HepG2 (cell line): Measurements from ENCODE around the gene AIF1. TPM values are rescaled to one million over a fixed set of nuclear protein-coding genes. Genes with fewer than 3 reads are reported as not detected.

ENCODE experiments used
- ATAC-seq: fragments of 200-7000 bp; cut with Tn5 transposase; 3 replicates; pipeline ENCODE4 v1.9.1; 2020; ENCODE audit warnings: mild to moderate bottlenecking, moderate library complexity
- BruUV-seq: library from RNA; stranded (reverse); fragments of 400-500 nt; replicated peaks from 2 replicates; lab custom pipeline; 2021; lab: Mats Ljungman, UMichigan
- CTCF ChIA-PET: fragments of 300-600 bp; formaldehyde crosslinking; extraction: SDS; loops from one replicate; lab custom pipeline; 2021; ENCODE audit warnings: low total read pairs, inconsistent platforms, low intra/inter-chr PET ratio; lab: Yijun Ruan, JAX
- POLR2A ChIA-PET: fragments of 350-600 bp; sonication (Branson Sonifier 250); formaldehyde crosslinking; loops from one replicate; lab custom pipeline; 2020; ENCODE audit warnings: antibody characterized with exemption, inconsistent platforms; lab: Yijun Ruan, JAX
- DNase-seq: peaks from one replicate; pipeline ENCODE4 v3.0.0-alpha.2; 2015; ENCODE audit warnings: low spot score
- FAIRE-seq: peaks from 3 replicates; lab custom pipeline; 2011; peaks lifted over from hg19 to GRCh38; lab: Jason Lieb, UNC
- H2AFZ ChIP-seq: one replicate; pipeline ENCODE4 v1.6.1; 2011; ENCODE audit warnings: low read length, inconsistent platforms
- H3K27ac ChIP-seq: fragments of 300-600 bp; 3 replicates; pipeline ENCODE4 v1.8.0; 2011; ENCODE audit warnings: mixed run types, mild to moderate bottlenecking, mixed read lengths, low read length, inconsistent platforms; ENCODE audit not compliant: insufficient read depth; ENCODE audit errors: extremely low read length
- H3K27me3 ChIP-seq, 2 experiments: fragments of 200-600 bp in 1 of 2; 2 replicates in 1 of 2; 3 replicates in 1 of 2; pipeline versions ENCODE4 v1.6.0 to v1.8.0; 2011; ENCODE audit warnings: low read length in 2 of 2, mild to moderate bottlenecking in 2 of 2, moderate library complexity in 2 of 2, inconsistent platforms in 1 of 2; ENCODE audit not compliant: insufficient read depth in 2 of 2, control insufficient read depth in 1 of 2
- H3K36me3 ChIP-seq, 2 experiments: fragments of 200-600 bp in 1 of 2; replicated peaks in 1 of 2; 2 replicates in 1 of 2; 3 replicates in 1 of 2; pipeline versions ENCODE4 v1.5.1 to v1.8.0; 2011; ENCODE audit warnings: low read length in 2 of 2, inconsistent platforms in 1 of 2; ENCODE audit not compliant: insufficient read depth in 2 of 2, control insufficient read depth in 1 of 2
- H3K4me1 ChIP-seq: 2 replicates; pipeline ENCODE4 v1.5.1; 2012; ENCODE audit warnings: low read length, inconsistent platforms; ENCODE audit not compliant: insufficient read depth
- H3K4me2 ChIP-seq: 2 replicates; pipeline ENCODE4 v1.6.0; 2011; ENCODE audit warnings: low read depth, low read length, inconsistent platforms
- H3K4me3 ChIP-seq, 3 experiments: fragments of 200-600 bp in 1 of 3; sonication (generic), shearing (Covaris generic) in 1 of 3; replicated peaks in 1 of 3; 2 replicates each; pipeline ENCODE4 v1.5.1; 2011 to 2016; ENCODE audit warnings: low read length in 3 of 3, inconsistent platforms in 2 of 3, low read depth in 2 of 3, mild to moderate bottlenecking in 2 of 3, control low read depth in 1 of 3, mixed read lengths in 1 of 3; ENCODE audit not compliant: insufficient read depth in 1 of 3
- H3K79me2 ChIP-seq: one replicate; pipeline ENCODE4 v1.6.1; 2011; ENCODE audit warnings: low read length, inconsistent platforms; ENCODE audit not compliant: insufficient read depth
- H3K9ac ChIP-seq: 2 replicates; pipeline ENCODE4 v1.6.0; 2011; ENCODE audit warnings: mild to moderate bottlenecking, low read depth, low read length, inconsistent platforms; ENCODE audit not compliant: insufficient read depth
- H3K9me3 ChIP-seq: 2 replicates; pipeline ENCODE4 v1.5.1; 2012; ENCODE audit warnings: mild to moderate bottlenecking, low read length
- H4K20me1 ChIP-seq: 2 replicates; pipeline ENCODE4 v1.6.0; 2011; ENCODE audit warnings: inconsistent platforms, mild to moderate bottlenecking, low read length, moderate library complexity; ENCODE audit not compliant: insufficient read depth
- ADNP ChIP-seq: sonication (generic); formaldehyde crosslinking; IDR thresholded peaks from 2 replicates; pipeline ENCODE4 v1.4.0; 2020; ENCODE audit warnings: missing genetic modification reagents
- CREBL2 ChIP-seq: sonication (generic); formaldehyde crosslinking; IDR thresholded peaks from 2 replicates; pipeline ENCODE4 v1.8.1; 2023; ENCODE audit warnings: missing genetic modification reagents, mild to moderate bottlenecking, borderline replicate concordance
- CREM ChIP-seq, 2 experiments: sonication (generic) in 1 of 2; formaldehyde crosslinking in 1 of 2; IDR thresholded peaks; 2 replicates each; pipeline versions ENCODE4 v1.4.0 to v1.6.1; 2016 to 2020; ENCODE audit warnings: antibody characterized with exemption in 1 of 2, mild to moderate bottlenecking in 1 of 2, missing genetic modification reagents in 1 of 2
- DPF2 ChIP-seq: sonication (generic); formaldehyde crosslinking; IDR thresholded peaks from 2 replicates; pipeline ENCODE4 v1.4.0; 2020; ENCODE audit warnings: mild to moderate bottlenecking, low read depth, missing genetic modification reagents, borderline replicate concordance
- FOXA1 ChIP-seq, 2 experiments: fragments of 450-650 bp in 1 of 2; sonication (generic) in 1 of 2; formaldehyde crosslinking in 1 of 2; IDR thresholded peaks; 2 replicates each; pipeline versions ENCODE4 v1.4.0 to v1.6.1; 2016 to 2020; ENCODE audit warnings: missing genetic modification reagents in 1 of 2
- GPBP1L1 ChIP-seq: sonication (generic); formaldehyde crosslinking; IDR thresholded peaks from 2 replicates; pipeline ENCODE4 v1.5.0; 2020; ENCODE audit warnings: mild to moderate bottlenecking, missing genetic modification reagents
- HMG20A ChIP-seq: IDR thresholded peaks from 2 replicates; pipeline ENCODE4 v1.6.1; 2016; ENCODE audit warnings: borderline replicate concordance
- ISL2 ChIP-seq: sonication (generic); formaldehyde crosslinking; IDR thresholded peaks from 2 replicates; pipeline ENCODE4 v1.5.0; 2020; ENCODE audit warnings: missing genetic modification reagents
- NFE2L2 ChIP-seq: fragments of 150-350 bp; IDR thresholded peaks from 2 replicates; pipeline ENCODE4 v1.6.1; 2014; ENCODE audit warnings: low read length
- NFKBIZ ChIP-seq: IDR thresholded peaks from 2 replicates; pipeline ENCODE4 v1.6.1; 2018; ENCODE audit warnings: missing genetic modification reagents, missing compliant biosample characterization
- PAWR ChIP-seq: sonication (generic); formaldehyde crosslinking; IDR thresholded peaks from 2 replicates; pipeline ENCODE4 v1.4.0; 2020; ENCODE audit warnings: missing genetic modification reagents, mild to moderate bottlenecking, borderline replicate concordance
- PAXIP1 ChIP-seq: sonication (generic); formaldehyde crosslinking; conservative IDR thresholded peaks from 2 replicates; pipeline ENCODE4 v1.4.0; 2020; ENCODE audit warnings: mild to moderate bottlenecking, missing genetic modification reagents, moderate library complexity
- SNAPC5 ChIP-seq: sonication (generic); formaldehyde crosslinking; IDR thresholded peaks from 2 replicates; pipeline ENCODE4 v1.8.1; 2023; ENCODE audit warnings: mild to moderate bottlenecking, missing genetic modification reagents, borderline replicate concordance
- SNRNP70 ChIP-seq: fragments of 200-400 bp; formaldehyde crosslinking; IDR thresholded peaks from 2 replicates; pipeline ENCODE4 v1.6.1; 2017; ENCODE audit warnings: mild to moderate bottlenecking, low read depth, low read length, moderate library complexity
- SP2 ChIP-seq: sonication (generic); formaldehyde crosslinking; IDR thresholded peaks from 2 replicates; pipeline ENCODE4 v1.5.1; 2020; ENCODE audit warnings: mild to moderate bottlenecking, missing genetic modification reagents
- ZFAT ChIP-seq: sonication (generic); formaldehyde crosslinking; conservative IDR thresholded peaks from 2 replicates; pipeline ENCODE4 v1.8.1; 2023; ENCODE audit warnings: missing genetic modification reagents, inconsistent platforms
- ZNF329 ChIP-seq: sonication (generic); formaldehyde crosslinking; IDR thresholded peaks from 2 replicates; pipeline ENCODE4 v1.9.0; 2021; ENCODE audit warnings: low read depth, mild to moderate bottlenecking, missing genetic modification reagents
- ZNF816 ChIP-seq: sonication (generic); formaldehyde crosslinking; IDR thresholded peaks from 2 replicates; pipeline ENCODE4 v1.8.0; 2022; ENCODE audit warnings: missing genetic modification reagents, mild to moderate bottlenecking, borderline replicate concordance
- WGBS: methylation state at CpG from one replicate; pipeline ENCODE4 v1.1.6; 2017; ENCODE audit warnings: low lambda C conversion rate; 5-methylcytosine and 5-hydroxymethylcytosine counted together
- in situ Hi-C: cut with HindIII; loops from 2 replicates; pipeline ENCODE4 v1.10.0; 2017; ENCODE audit warnings: low pct_unique_long_range_greater_than_20kb; ENCODE audit not compliant: extremely low pct_ligation_motif_present
- intact Hi-C: fragments of 100-400 bp; cut with micrococcal nuclease; formaldehyde crosslinking; loops from one replicate; pipeline ENCODE4 v1.10.0; 2022; ENCODE audit not compliant: unreplicated experiment
- polyA plus RNA-seq, 8 experiments: library from polyadenylated mRNA; depleted of rRNA in 3 of 8; stranded (reverse) in 7 of 8; unstranded in 1 of 8; fragments of >200 nt; fragmentation: Illumina TruSeq in 4 of 8; extraction: Trizol in 4 of 8; gene quantifications; 2 replicates each; pipeline versions ENCODE4 v1.2.1 to v1.2.3, GENCODE V29; 2011 to 2016; ENCODE audit warnings: low read depth in 4 of 8, missing spikeins in 1 of 8, mixed read lengths in 1 of 8; ENCODE audit not compliant: insufficient read depth in 1 of 8
- total RNA-seq, 5 experiments: library from RNA; depleted of rRNA; stranded (reverse); fragments of >200 nt; fragmentation: Illumina TruSeq; extraction: Trizol; gene quantifications; 2 replicates each; pipeline ENCODE4 v1.2.3, GENCODE V29; 2016; ENCODE audit warnings: low read depth in 1 of 5

The AIF1 gene
- total and polyA plus RNA-seq, 2 of the 13 experiments (the other 11 are each of a cell fraction or from before 2014, with no cell fraction given) = 1.5 TPM; not detected in 1

GRCh38 chr6:31665501-31666336 is 50.7 kb downstream of the AIF1 start, which contains the start of gene CSNK2B:
CSNK2B (plus strand) TSS chr6:31666080; CDS start chr6:31666832, 752 bp downstream.
- FAIRE-seq (peak; percentile 84), DNase-seq (peak; percentile 99), ATAC-seq (peak; percentile 83)
- H3K4me1 ChIP-seq = peaks cover 71% of the 10 kb centered on the region
- intact Hi-C loops (loop anchor here (1.0 to 5.0 kb wide), 3 partner anchors 43 to 167 kb away; partner anchors contain the start of gene PRRC2A), in situ Hi-C loops (no loop called here)
- H3K4me3 ChIP-seq = peak within 1 kb of the TSS; percentile 93 to 98 (median 94)
- CTCF ChIA-PET = no interaction called here
- H3K9me3 ChIP-seq = no peaks in the 10 kb centered on the region
- no peaks in the 10 kb centered on the region for H4K20me1 ChIP-seq
- H3K4me2 ChIP-seq = peak within 1 kb of the TSS; percentile 94
- H3K9ac ChIP-seq = peak within 1 kb of the TSS; percentile 98
- peaks cover 25 to 48% of the 10 kb centered on the region in 2 experiments for H3K36me3 ChIP-seq
- 1% methylated on average over 55 of the region's 63 CpGs for WGBS
- H3K79me2 ChIP-seq = peaks cover 58% of the 10 kb centered on the region
- H2AFZ ChIP-seq = no peak within 1 kb of the TSS
- no peaks in the 10 kb centered on the region; a peak in 1 of 5 replicates for H3K27me3 ChIP-seq
- peak within 1 kb of the TSS; percentile 99 for H3K27ac ChIP-seq
- POLR2A ChIA-PET = interaction anchor here (0.6 to 7.4 kb wide), 28 partner anchors 12 to 512 kb away, joined by 3 to 438 read pairs (median 4); partner anchors contain the start of genes ABHD16A, APOM, ATP6V1G2 and BAG6
- BruUV-seq = no TSS peak
- TF ChIP-seq ISL2 (CRISPR knock-in tag) = peak; percentile 56; the same call in 1 of the 2 replicates
- no peak; the same call in 1 of the 2 replicates for TF ChIP-seq HMG20A (CRISPR knock-in tag)
- TF ChIP-seq DPF2 (CRISPR knock-in tag) = no peak
- TF ChIP-seq ZFAT (CRISPR knock-in tag) = no peak
- TF ChIP-seq NFE2L2 = 0 out of 2 replicates have a peak, but pooled peaks have one; percentile 15
- no peak for TF ChIP-seq GPBP1L1 (CRISPR knock-in tag)
- TF ChIP-seq PAXIP1 (CRISPR knock-in tag) = peak; percentile 44
- TF ChIP-seq SNRNP70 = no peak
- TF ChIP-seq SP2 (CRISPR knock-in tag) = peak; percentile 62
- TF ChIP-seq NFKBIZ = no peak
- TF ChIP-seq PAWR (CRISPR knock-in tag) = 0 out of 2 replicates have a peak, but pooled peaks have one; percentile 68
- no peak for TF ChIP-seq ZNF816 (CRISPR knock-in tag)
- TF ChIP-seq CREM (IDR thresholded peaks at IDR 0.05) = peak; percentile 98
- no peak for TF ChIP-seq CREM (CRISPR knock-in tag; IDR thresholded peaks at IDR 0.05)
- TF ChIP-seq CREBL2 (CRISPR knock-in tag) = no peak; the same call in 1 of the 2 replicates
- TF ChIP-seq ZNF329 = no peak
- TF ChIP-seq FOXA1 (IDR thresholded peaks at IDR 0.05) = no peak
- TF ChIP-seq FOXA1 (CRISPR knock-in tag; IDR thresholded peaks at IDR 0.05) = no peak; the same call in 1 of the 2 replicates
- TF ChIP-seq ADNP (CRISPR knock-in tag) = no peak
- TF ChIP-seq SNAPC5 (CRISPR knock-in tag) = 0 out of 2 replicates have a peak, but pooled peaks have one; percentile 33
